Kidney (tissue), 14 donors: ENCODE results near the gene AHCYL2. TPM values are rescaled to one million over a fixed set of nuclear protein-coding genes. Genes with fewer than 3 reads are reported as not detected.

Experiments
- DNase-seq, 5 donors: peaks; one replicate each; pipeline ENCODE4 v3.0.0-alpha.2; 2013 to 2020
- FAIRE-seq: peaks from 2 replicates; lab custom pipeline; 2012; peaks lifted over from hg19 to GRCh38; lab: Jason Lieb, UNC
- H3K27ac ChIP-seq, 2 donors: one replicate each; pipeline ENCODE4 v1.7.0; 2013; ENCODE audit warnings: low read depth in 2 of 2, low read length in 2 of 2, inconsistent platforms in 1 of 2
- H3K27me3 ChIP-seq: one replicate; pipeline ENCODE4 v1.7.1; 2013; ENCODE audit warnings: low read length, inconsistent platforms; ENCODE audit not compliant: control insufficient read depth, insufficient read depth
- H3K36me3 ChIP-seq, 3 donors: one replicate each; pipeline versions ENCODE4 v1.7.0 to v1.7.1; 2013; ENCODE audit warnings: low read length in 3 of 3, control low read depth in 1 of 3, inconsistent platforms in 1 of 3; ENCODE audit not compliant: insufficient read depth in 3 of 3, control insufficient read depth in 2 of 3
- H3K4me1 ChIP-seq, 3 donors: one replicate each; pipeline versions ENCODE4 v1.7.0 to v1.7.1; 2013; ENCODE audit warnings: low read length in 3 of 3, inconsistent platforms in 1 of 3, low read depth in 1 of 3; ENCODE audit not compliant: control insufficient read depth in 2 of 3, insufficient read depth in 2 of 3
- H3K4me3 ChIP-seq, 3 donors: one replicate each; pipeline versions ENCODE4 v1.7.0 to v1.8.1; 2013; ENCODE audit warnings: low read length in 3 of 3, control low read depth in 1 of 3, inconsistent platforms in 1 of 3
- H3K9ac ChIP-seq, 3 donors: one replicate each; pipeline versions ENCODE4 v1.7.0 to v1.7.1; 2013; ENCODE audit warnings: low read length in 3 of 3, control low read depth in 1 of 3, inconsistent platforms in 1 of 3
- H3K9me3 ChIP-seq, 3 donors: one replicate each; pipeline versions ENCODE4 v1.7.0 to v1.7.1; 2013; ENCODE audit warnings: low read length in 3 of 3, control low read depth in 1 of 3, inconsistent platforms in 1 of 3; ENCODE audit not compliant: control insufficient read depth in 2 of 3, insufficient read depth in 1 of 3
- intact Hi-C: fragments of 100-400 bp; cut with DNase I; formaldehyde crosslinking; loops from one replicate; pipeline ENCODE4 v1.11.1; 2022
- polyA plus RNA-seq: library from polyadenylated mRNA; stranded (reverse); fragments of 350-450 nt; fragmentation: Illumina TruSeq; extraction: RNeasy Lipid Tissue Mini Kit (QIAGEN cat#74804); gene quantifications from one replicate; pipeline ENCODE4 v1.2.3, GENCODE V29; 2014; ENCODE audit warnings: low read depth, low replicate concordance; ENCODE audit not compliant: insufficient read depth
- total RNA-seq: library from RNA; stranded (reverse); fragmentation: NEBNext Ultra II Directional; extraction: Animal tissue kit (Norgen Biotek cat#: 25700); gene quantifications from one replicate; pipeline ENCODE4 v1.2.1, GENCODE V29; 2021
- TF ChIP-seq, protein P1 (sequence below): IDR thresholded peaks from 3 replicates; pipeline ENCODE4 v1.5.1; 2012; ENCODE audit warnings: mild to moderate bottlenecking, moderate library complexity, borderline replicate concordance; ENCODE audit not compliant: insufficient read depth; ENCODE audit errors: extremely low read depth
- donor health status: control.
- donor health status: control.
- donor health status: control.
- donor health status: control.
- donor health status: control.
- donor health status: DM: yes; HTN: yes; CAD: no.
- donor health status: Normal renal cell carcinoma (clear cell type).

AHCYL2 gene
- total and polyA plus RNA-seq, 2 donors from 2014 or later: 19.5 to 25.2 TPM

DNA sequence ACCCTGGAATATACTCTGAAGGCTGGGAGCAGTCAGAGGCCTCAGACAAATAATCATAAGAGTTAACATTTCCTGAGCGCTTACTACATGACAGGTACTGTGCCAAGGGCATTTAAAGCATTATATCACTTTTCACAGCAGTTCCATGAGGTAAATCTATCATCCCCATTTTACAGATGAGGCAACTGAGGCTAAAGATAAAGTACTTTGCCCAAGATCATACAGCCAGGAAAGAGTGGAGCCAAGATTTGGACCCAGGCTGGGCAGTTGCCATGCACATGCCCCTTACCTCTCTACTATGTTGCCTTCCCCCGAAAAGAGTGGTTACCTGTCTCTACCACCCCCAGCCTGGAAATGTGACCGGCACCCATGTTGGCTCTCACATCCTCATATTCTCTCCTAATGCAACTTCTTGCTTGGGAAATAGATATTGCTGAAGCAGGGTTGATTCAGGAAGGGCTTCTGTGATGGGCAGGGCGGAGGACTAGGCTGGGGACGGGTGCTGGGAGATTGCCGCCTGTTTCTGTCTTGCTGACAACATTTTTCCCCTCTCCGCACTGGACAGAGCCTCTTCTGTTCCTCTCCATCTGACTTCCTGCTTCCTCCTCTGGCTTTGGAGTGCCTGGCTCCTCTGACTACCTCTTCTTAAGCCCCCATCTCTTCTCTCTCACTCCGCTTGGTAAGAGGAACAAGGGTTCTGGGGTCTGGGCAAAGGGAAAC is 22.6 kb upstream of the AHCYL2 start:
- no peak overlapping the region for H3K9ac ChIP-seq
- H3K9me3 ChIP-seq: no peaks in the 10 kb centered on the region
- peaks cover 0 to 14% (median 4%) of the 10 kb centered on the region in 3 donors for H3K36me3 ChIP-seq
- H3K27me3 ChIP-seq: no peaks in the 10 kb centered on the region
- no peak overlapping the region for H3K4me3 ChIP-seq
- DNase-seq (no peak), FAIRE-seq (no peak)
- H3K27ac ChIP-seq: no peak overlapping the region
- TF ChIP-seq, protein P1, sequence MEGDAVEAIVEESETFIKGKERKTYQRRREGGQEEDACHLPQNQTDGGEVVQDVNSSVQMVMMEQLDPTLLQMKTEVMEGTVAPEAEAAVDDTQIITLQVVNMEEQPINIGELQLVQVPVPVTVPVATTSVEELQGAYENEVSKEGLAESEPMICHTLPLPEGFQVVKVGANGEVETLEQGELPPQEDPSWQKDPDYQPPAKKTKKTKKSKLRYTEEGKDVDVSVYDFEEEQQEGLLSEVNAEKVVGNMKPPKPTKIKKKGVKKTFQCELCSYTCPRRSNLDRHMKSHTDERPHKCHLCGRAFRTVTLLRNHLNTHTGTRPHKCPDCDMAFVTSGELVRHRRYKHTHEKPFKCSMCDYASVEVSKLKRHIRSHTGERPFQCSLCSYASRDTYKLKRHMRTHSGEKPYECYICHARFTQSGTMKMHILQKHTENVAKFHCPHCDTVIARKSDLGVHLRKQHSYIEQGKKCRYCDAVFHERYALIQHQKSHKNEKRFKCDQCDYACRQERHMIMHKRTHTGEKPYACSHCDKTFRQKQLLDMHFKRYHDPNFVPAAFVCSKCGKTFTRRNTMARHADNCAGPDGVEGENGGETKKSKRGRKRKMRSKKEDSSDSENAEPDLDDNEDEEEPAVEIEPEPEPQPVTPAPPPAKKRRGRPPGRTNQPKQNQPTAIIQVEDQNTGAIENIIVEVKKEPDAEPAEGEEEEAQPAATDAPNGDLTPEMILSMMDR: no peak
- no peaks in the 10 kb centered on the region for H3K4me1 ChIP-seq
- intact Hi-C loops: no loop called here

DNA sequence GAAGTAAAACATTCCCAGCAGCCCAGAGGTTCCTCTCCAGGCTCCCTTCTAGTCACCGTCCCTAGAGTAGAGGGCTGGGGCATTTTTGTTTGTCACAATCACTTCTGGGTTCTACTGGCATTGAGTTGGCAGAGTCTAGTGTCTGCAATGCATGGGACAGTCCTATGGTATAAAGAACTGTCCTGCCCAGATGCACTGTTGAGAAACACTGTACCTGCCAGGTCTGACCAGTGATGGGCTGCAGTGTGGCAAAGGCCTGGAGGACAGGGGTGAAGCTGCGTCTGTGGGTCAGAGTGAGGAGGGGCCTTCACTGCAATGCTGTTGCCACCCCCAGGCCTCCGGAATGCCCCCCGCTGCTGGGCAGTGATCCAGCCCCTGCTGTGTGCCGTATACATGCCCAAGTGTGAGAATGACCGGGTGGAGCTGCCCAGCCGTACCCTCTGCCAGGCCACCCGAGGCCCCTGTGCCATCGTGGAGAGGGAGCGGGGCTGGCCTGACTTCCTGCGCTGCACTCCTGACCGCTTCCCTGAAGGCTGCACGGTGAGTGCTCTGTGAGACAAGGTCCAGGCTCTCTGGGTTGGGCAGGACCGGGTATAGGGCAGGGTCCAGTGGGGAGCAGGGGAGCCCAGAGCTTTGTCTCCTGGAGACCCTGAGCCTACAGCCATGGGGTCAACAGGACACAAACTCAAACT is 21.6 kb upstream of the AHCYL2 start:
- no peak overlapping the region for H3K27ac ChIP-seq

DNA sequence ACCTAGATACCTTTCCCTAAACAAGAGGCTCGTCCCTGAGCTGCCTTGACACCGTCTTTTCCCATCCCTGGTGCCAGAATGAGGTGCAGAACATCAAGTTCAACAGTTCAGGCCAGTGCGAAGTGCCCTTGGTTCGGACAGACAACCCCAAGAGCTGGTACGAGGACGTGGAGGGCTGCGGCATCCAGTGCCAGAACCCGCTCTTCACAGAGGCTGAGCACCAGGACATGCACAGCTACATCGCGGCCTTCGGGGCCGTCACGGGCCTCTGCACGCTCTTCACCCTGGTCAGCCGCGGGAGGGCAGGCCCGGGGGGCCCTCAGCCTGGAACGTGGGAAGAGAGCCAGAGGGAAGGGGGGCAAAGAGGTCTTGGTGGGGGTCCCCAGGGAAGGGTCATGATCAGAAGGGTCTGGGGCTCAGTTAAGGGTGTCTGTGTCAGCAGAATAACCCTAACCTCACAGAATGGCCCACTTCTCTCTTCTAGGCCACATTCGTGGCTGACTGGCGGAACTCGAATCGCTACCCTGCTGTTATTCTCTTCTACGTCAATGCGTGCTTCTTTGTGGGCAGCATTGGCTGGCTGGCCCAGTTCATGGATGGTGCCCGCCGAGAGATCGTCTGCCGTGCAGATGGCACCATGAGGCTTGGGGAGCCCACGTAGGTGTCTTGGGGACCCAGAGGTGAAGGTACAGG is 19.6 kb upstream of the AHCYL2 start:
- Histone ChIP-seq H3K4me1 (peaks cover 0 to 5% (median 0%) of the 10 kb centered on the region in 3 donors), H3K4me3 (no peak overlapping the region), H3K27me3 (no peaks in the 10 kb centered on the region), H3K36me3 (peaks cover 0 to 18% (median 4%) of the 10 kb centered on the region in 3 donors), H3K27ac (no peak overlapping the region), H3K9me3 (no peaks in the 10 kb centered on the region), H3K9ac (no peak overlapping the region)
- DNase-seq: no peak
- TF ChIP-seq, protein P1: no peak
- no peak for FAIRE-seq
- intact Hi-C loops: no loop called here

More for the DNA sequence above, 21.6 kb upstream of the AHCYL2 start:
- Histone ChIP-seq H3K9me3 (no peaks in the 10 kb centered on the region), H3K27me3 (no peaks in the 10 kb centered on the region), H3K4me1 (no peaks in the 10 kb centered on the region), H3K9ac (no peak overlapping the region), H3K36me3 (peaks cover 0 to 18% (median 4%) of the 10 kb centered on the region in 3 donors), H3K4me3 (no peak overlapping the region)
- intact Hi-C loops: no loop called here
- FAIRE-seq (no peak), DNase-seq (no peak)
- TF ChIP-seq, protein P1: no peak
